ENCODE data around the gene KCNQ5. TPM values are rescaled to one million over a fixed set of nuclear protein-coding genes. Genes with fewer than 3 reads are reported as not detected.

KCNQ5 gene
- total RNA-seq, 1 experiment from 2014 or later: not detected

GRCh38 chr6:72741083-72741482, 119.2 kb downstream of the KCNQ5 start:
- no peak for DNase-seq (ENCODE audit: low read depth)

GRCh38 chr6:72742001-72742673, 120.3 kb downstream of the KCNQ5 start:
- DNase-seq (ENCODE audit: low read depth): no peak

GRCh38 chr6:72746276-72746675, 124.4 kb downstream of the KCNQ5 start:
- DNase-seq (ENCODE audit: low read depth): no peak

- peak; percentile 60 for DNase-seq (ENCODE audit: low read depth)
Measured at GRCh38 chr6:72748759-72749158, 126.9 kb downstream of the KCNQ5 start.

GRCh38 chr6:72755752-72756151, 133.9 kb downstream of the KCNQ5 start:
- DNase-seq (ENCODE audit: low read depth): no peak

- DNase-seq (ENCODE audit: low read depth): no peak
Measured at GRCh38 chr6:72757048-72757447, 135.2 kb downstream of the KCNQ5 start.

- no peak for DNase-seq (ENCODE audit: low read depth)
Measured at GRCh38 chr6:72757926-72758325, 136.1 kb downstream of the KCNQ5 start.

GRCh38 chr6:72758901-72759300, 137.0 kb downstream of the KCNQ5 start:
- no peak for DNase-seq (ENCODE audit: low read depth)

- DNase-seq (ENCODE audit: low read depth): no peak
Measured at GRCh38 chr6:72760114-72760793, 138.4 kb downstream of the KCNQ5 start.

GRCh38 chr6:72761761-72762160, 139.9 kb downstream of the KCNQ5 start:
- no peak for DNase-seq (ENCODE audit: low read depth)

GRCh38 chr6:72769459-72770125, 147.7 kb downstream of the KCNQ5 start:
- DNase-seq (ENCODE audit: low read depth): no peak

GRCh38 chr6:72770959-72771358, 149.1 kb downstream of the KCNQ5 start:
- no peak for DNase-seq (ENCODE audit: low read depth)

GRCh38 chr6:72776456-72776855, 154.6 kb downstream of the KCNQ5 start:
- DNase-seq (ENCODE audit: low read depth): no peak

GRCh38 chr6:72781624-72782023, 159.8 kb downstream of the KCNQ5 start:
- DNase-seq (ENCODE audit: low read depth): no peak

GRCh38 chr6:72783035-72783434, 161.2 kb downstream of the KCNQ5 start:
- DNase-seq (ENCODE audit: low read depth): no peak

- no peak for DNase-seq (ENCODE audit: low read depth)
Measured at GRCh38 chr6:72783666-72784065, 161.8 kb downstream of the KCNQ5 start.

GRCh38 chr6:72784071-72784470, 162.2 kb downstream of the KCNQ5 start:
- DNase-seq (ENCODE audit: low read depth): no peak

GRCh38 chr6:72784581-72784980, 162.7 kb downstream of the KCNQ5 start:
- DNase-seq (ENCODE audit: low read depth): no peak

GRCh38 chr6:72787391-72788031, 165.6 kb downstream of the KCNQ5 start:
- DNase-seq (ENCODE audit: low read depth): peak; percentile 26

GRCh38 chr6:72788188-72788587, 166.3 kb downstream of the KCNQ5 start:
- no peak for DNase-seq (ENCODE audit: low read depth)

- no peak for DNase-seq (ENCODE audit: low read depth)
Measured at GRCh38 chr6:72789145-72789544, 167.3 kb downstream of the KCNQ5 start.

GRCh38 chr6:72792692-72793091, 170.8 kb downstream of the KCNQ5 start:
- DNase-seq (ENCODE audit: low read depth): no peak
